ENCODE measurements around the gene CCDC88B.

Gene CCDC88B

GRCh38 chr11:64330888-64331287 is 9.1 kb upstream of the CCDC88B start:
- no peak for DNase-seq (ENCODE audit: low read depth)
- no peak for TF ChIP-seq CTCF (conservative IDR thresholded peaks at IDR 0.05; ENCODE audit: low read length)
- H3K4me3 ChIP-seq (ENCODE audit: low read length): no peak overlapping the region

- peak; percentile 64 for TF ChIP-seq CTCF (conservative IDR thresholded peaks at IDR 0.05; ENCODE audit: low read length)
- peak; percentile 90 for DNase-seq (ENCODE audit: low read depth)
- no peak overlapping the region for H3K4me3 ChIP-seq (ENCODE audit: low read length)
These were observed 8.2 kb upstream of the CCDC88B start for GRCh38 chr11:64331569-64332371.

- H3K4me3 ChIP-seq (ENCODE audit: low read length): no peak overlapping the region
- TF ChIP-seq CTCF (conservative IDR thresholded peaks at IDR 0.05; ENCODE audit: low read length): no peak
- no peak for DNase-seq (ENCODE audit: low read depth)
These were observed 6.4 kb upstream of the CCDC88B start for GRCh38 chr11:64333556-64333955.

- no peak overlapping the region for H3K4me3 ChIP-seq (ENCODE audit: low read length)
- peak; percentile 94 for DNase-seq (ENCODE audit: low read depth)
- TF ChIP-seq CTCF (conservative IDR thresholded peaks at IDR 0.05; ENCODE audit: low read length): no peak
These were observed 5.0 kb upstream of the CCDC88B start for GRCh38 chr11:64334764-64335735.

GRCh38 chr11:64337538-64338249 is 2.3 kb upstream of the CCDC88B start:
- no peak overlapping the region for H3K4me3 ChIP-seq (ENCODE audit: low read length)
- peak; percentile 39 for DNase-seq (ENCODE audit: low read depth)
- TF ChIP-seq CTCF (conservative IDR thresholded peaks at IDR 0.05; ENCODE audit: low read length): no peak

GRCh38 chr11:64338716-64339115 is 1.3 kb upstream of the CCDC88B start:
- no peak for TF ChIP-seq CTCF (conservative IDR thresholded peaks at IDR 0.05; ENCODE audit: low read length)
- H3K4me3 ChIP-seq (ENCODE audit: low read length): no peak overlapping the region
- DNase-seq (ENCODE audit: low read depth): no peak
